ENCODE measurements around the gene SLC35B2.

SLC35B2 gene

GRCh38 chr6:44275271-44275748 lies 18.0 kb upstream of the SLC35B2 start:
- Histone ChIP-seq H3K36me3 (ENCODE audit: control insufficient read depth, insufficient read depth, low read length) (no peaks in the 10 kb centered on the region), H3K79me1 (ENCODE audit: low read length) (no peaks in the 10 kb centered on the region), H4K8ac (ENCODE audit: low read depth, low read length) (no peak overlapping the region), H3K27me3 (ENCODE audit: insufficient read depth, low read length, poor library complexity) (no peaks in the 10 kb centered on the region), H3K23ac (ENCODE audit: low read length) (no peak overlapping the region), H3K9ac (ENCODE audit: low read length) (no peak overlapping the region), H2BK15ac (replicated peaks; ENCODE audit: low read depth) (no peak overlapping the region), H3K4me1 (ENCODE audit: control insufficient read depth, low read depth, low read length) (no peaks in the 10 kb centered on the region), H3K4ac (ENCODE audit: low read depth, low read length) (no peak overlapping the region), H2BK120ac (ENCODE audit: low read depth, low read length) (no peak overlapping the region), H3K4me2 (ENCODE audit: low read length) (no peak overlapping the region), H3K4me3 (ENCODE audit: low read length) (no peak overlapping the region), H2AK5ac (ENCODE audit: low read length) (no peak overlapping the region), H4K5ac (ENCODE audit: low read length) (no peak overlapping the region), H3K79me2 (ENCODE audit: control insufficient read depth, insufficient read depth, low read length) (no peaks in the 10 kb centered on the region), H3K18ac (ENCODE audit: low read length) (no peak overlapping the region), H3K56ac (ENCODE audit: low read length) (no peak overlapping the region), H3K27ac (ENCODE audit: low read depth, low read length) (no peak overlapping the region), H2BK5ac (ENCODE audit: low read length) (no peak overlapping the region)
- DNase-seq = no peak
- no CpG with 5 or more reads among the region's 59 CpGs for WGBS (ENCODE audit: extremely low coverage, insufficient coverage, low lambda C conversion rate)

- Histone ChIP-seq H2BK120ac (ENCODE audit: low read depth, low read length) (no peak overlapping the region), H3K36me3 (ENCODE audit: control insufficient read depth, insufficient read depth, low read length) (no peaks in the 10 kb centered on the region), H3K9ac (ENCODE audit: low read length) (no peak overlapping the region), H3K4me2 (ENCODE audit: low read length) (no peak overlapping the region), H3K18ac (ENCODE audit: low read length) (no peak overlapping the region), H4K8ac (ENCODE audit: low read depth, low read length) (no peak overlapping the region), H2BK5ac (ENCODE audit: low read length) (no peak overlapping the region), H3K4ac (ENCODE audit: low read depth, low read length) (no peak overlapping the region), H3K4me1 (ENCODE audit: control insufficient read depth, low read depth, low read length) (no peaks in the 10 kb centered on the region), H3K27me3 (ENCODE audit: insufficient read depth, low read length, poor library complexity) (no peaks in the 10 kb centered on the region), H3K27ac (ENCODE audit: low read depth, low read length) (no peak overlapping the region), H3K4me3 (ENCODE audit: low read length) (no peak overlapping the region), H2AK5ac (ENCODE audit: low read length) (no peak overlapping the region), H2BK15ac (replicated peaks; ENCODE audit: low read depth) (no peak overlapping the region), H3K79me2 (ENCODE audit: control insufficient read depth, insufficient read depth, low read length) (no peaks in the 10 kb centered on the region), H4K5ac (ENCODE audit: low read length) (no peak overlapping the region), H3K56ac (ENCODE audit: low read length) (no peak overlapping the region), H3K79me1 (ENCODE audit: low read length) (no peaks in the 10 kb centered on the region), H3K23ac (ENCODE audit: low read length) (no peak overlapping the region)
- no peak for DNase-seq
- no CpG with 5 or more reads among the region's 1 CpG for WGBS (ENCODE audit: extremely low coverage, insufficient coverage, low lambda C conversion rate)
These were observed 16.3 kb upstream of the SLC35B2 start for GRCh38 chr6:44273617-44274016.

DNA sequence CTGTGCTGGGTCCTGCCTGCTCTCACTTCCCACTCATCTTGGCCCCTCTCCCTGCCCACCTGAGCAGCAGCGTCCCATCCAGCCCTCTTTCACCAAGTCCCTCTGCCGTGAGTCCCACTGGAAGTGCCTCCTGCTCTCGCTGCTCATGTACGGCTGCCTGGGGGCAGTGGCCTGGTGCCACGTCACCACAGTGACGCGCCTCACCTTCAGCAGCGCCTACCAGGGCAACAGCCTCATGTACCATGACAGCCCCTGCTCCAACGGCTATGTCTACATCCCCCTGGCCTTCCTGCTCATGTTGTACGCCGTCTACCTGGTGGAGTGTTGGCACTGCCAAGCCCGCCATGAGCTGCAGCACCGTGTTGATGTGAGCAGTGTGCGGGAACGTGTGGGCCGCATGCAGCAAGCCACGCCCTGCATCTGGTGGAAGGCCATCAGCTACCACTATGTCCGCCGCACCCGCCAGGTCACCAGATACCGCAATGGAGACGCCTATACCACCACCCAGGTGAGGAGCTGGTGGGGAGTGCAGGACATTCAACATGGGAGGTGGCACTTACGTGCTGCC lies 15.8 kb upstream of the SLC35B2 start:
- Histone ChIP-seq H4K5ac (ENCODE audit: low read length) (no peak overlapping the region), H3K56ac (ENCODE audit: low read length) (no peak overlapping the region), H3K36me3 (ENCODE audit: control insufficient read depth, insufficient read depth, low read length) (no peaks in the 10 kb centered on the region), H2BK120ac (ENCODE audit: low read depth, low read length) (no peak overlapping the region), H3K4me1 (ENCODE audit: control insufficient read depth, low read depth, low read length) (no peaks in the 10 kb centered on the region), H2BK5ac (ENCODE audit: low read length) (no peak overlapping the region), H3K4me3 (ENCODE audit: low read length) (no peak overlapping the region), H3K79me1 (ENCODE audit: low read length) (no peaks in the 10 kb centered on the region), H2AK5ac (ENCODE audit: low read length) (no peak overlapping the region), H3K18ac (ENCODE audit: low read length) (no peak overlapping the region), H2BK15ac (replicated peaks; ENCODE audit: low read depth) (no peak overlapping the region), H3K27ac (ENCODE audit: low read depth, low read length) (no peak overlapping the region), H3K23ac (ENCODE audit: low read length) (no peak overlapping the region), H3K4ac (ENCODE audit: low read depth, low read length) (no peak overlapping the region), H3K4me2 (ENCODE audit: low read length) (no peak overlapping the region), H4K8ac (ENCODE audit: low read depth, low read length) (no peak overlapping the region), H3K27me3 (ENCODE audit: insufficient read depth, low read length, poor library complexity) (no peaks in the 10 kb centered on the region), H3K9ac (ENCODE audit: low read length) (no peak overlapping the region), H3K79me2 (ENCODE audit: control insufficient read depth, insufficient read depth, low read length) (no peaks in the 10 kb centered on the region)
- no CpG with 5 or more reads among the region's 23 CpGs for WGBS (ENCODE audit: extremely low coverage, insufficient coverage, low lambda C conversion rate)
- no peak for DNase-seq

DNA sequence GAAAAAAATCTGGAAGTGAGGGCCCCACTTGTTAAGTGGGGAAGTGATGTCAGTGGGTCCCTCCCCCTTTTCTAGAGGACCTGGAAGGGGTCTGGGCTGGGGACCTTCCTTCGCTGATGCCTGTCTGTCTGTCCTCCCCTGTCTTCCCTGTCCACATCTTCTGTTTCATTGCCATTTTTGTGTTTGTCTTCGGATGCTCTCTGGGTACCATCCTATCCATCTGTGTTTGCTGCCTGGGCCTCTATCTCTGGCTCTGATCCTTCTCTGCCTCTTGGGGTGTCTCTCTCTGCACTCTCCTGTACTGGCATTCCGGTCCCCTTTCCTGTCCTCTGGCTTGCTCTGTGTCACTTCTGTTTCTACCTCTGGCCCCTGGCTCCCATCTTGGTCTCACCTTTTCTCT lies 15.2 kb upstream of the SLC35B2 start:
- Histone ChIP-seq H3K9ac (ENCODE audit: low read length) (no peak overlapping the region), H3K27ac (ENCODE audit: low read depth, low read length) (no peak overlapping the region), H3K79me2 (ENCODE audit: control insufficient read depth, insufficient read depth, low read length) (no peaks in the 10 kb centered on the region), H3K56ac (ENCODE audit: low read length) (no peak overlapping the region), H4K5ac (ENCODE audit: low read length) (no peak overlapping the region), H3K4me3 (ENCODE audit: low read length) (no peak overlapping the region), H2BK5ac (ENCODE audit: low read length) (no peak overlapping the region), H3K79me1 (ENCODE audit: low read length) (no peaks in the 10 kb centered on the region), H2AK5ac (ENCODE audit: low read length) (no peak overlapping the region), H3K4me2 (ENCODE audit: low read length) (no peak overlapping the region), H3K36me3 (ENCODE audit: control insufficient read depth, insufficient read depth, low read length) (no peaks in the 10 kb centered on the region), H2BK120ac (ENCODE audit: low read depth, low read length) (no peak overlapping the region), H3K4me1 (ENCODE audit: control insufficient read depth, low read depth, low read length) (no peaks in the 10 kb centered on the region), H3K27me3 (ENCODE audit: insufficient read depth, low read length, poor library complexity) (no peaks in the 10 kb centered on the region), H4K8ac (ENCODE audit: low read depth, low read length) (no peak overlapping the region), H3K4ac (ENCODE audit: low read depth, low read length) (no peak overlapping the region), H2BK15ac (replicated peaks; ENCODE audit: low read depth) (no peak overlapping the region), H3K18ac (ENCODE audit: low read length) (no peak overlapping the region), H3K23ac (ENCODE audit: low read length) (no peak overlapping the region)
- WGBS (ENCODE audit: extremely low coverage, insufficient coverage, low lambda C conversion rate) = no CpG with 5 or more reads among the region's 3 CpGs
- DNase-seq = no peak

DNA sequence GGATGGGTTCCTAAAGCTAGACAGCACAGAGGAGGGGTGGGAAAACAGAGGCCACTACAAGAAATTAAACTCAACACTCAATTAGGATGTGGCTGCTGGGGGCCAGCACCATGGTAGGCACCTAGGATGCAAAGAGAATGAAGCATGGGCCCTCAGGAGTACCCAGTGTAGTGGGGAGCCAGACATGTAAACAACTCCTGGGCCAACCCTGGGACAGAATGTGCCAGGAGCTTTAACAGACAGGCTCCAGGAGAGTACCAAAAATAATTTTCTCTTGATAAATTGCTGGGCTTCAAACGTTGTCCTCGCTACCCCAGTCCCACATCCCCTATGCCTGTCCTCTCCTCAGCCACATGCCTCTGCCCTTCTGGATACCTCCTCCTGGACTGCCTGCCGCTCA lies 14.6 kb upstream of the SLC35B2 start:
- Histone ChIP-seq H2BK5ac (ENCODE audit: low read length) (no peak overlapping the region), H4K5ac (ENCODE audit: low read length) (no peak overlapping the region), H3K27ac (ENCODE audit: low read depth, low read length) (no peak overlapping the region), H3K79me1 (ENCODE audit: low read length) (no peaks in the 10 kb centered on the region), H3K18ac (ENCODE audit: low read length) (no peak overlapping the region), H3K4ac (ENCODE audit: low read depth, low read length) (no peak overlapping the region), H2AK5ac (ENCODE audit: low read length) (no peak overlapping the region), H3K79me2 (ENCODE audit: control insufficient read depth, insufficient read depth, low read length) (no peaks in the 10 kb centered on the region), H3K56ac (ENCODE audit: low read length) (no peak overlapping the region), H3K9ac (ENCODE audit: low read length) (no peak overlapping the region), H3K4me2 (ENCODE audit: low read length) (no peak overlapping the region), H3K27me3 (ENCODE audit: insufficient read depth, low read length, poor library complexity) (no peaks in the 10 kb centered on the region), H3K36me3 (ENCODE audit: control insufficient read depth, insufficient read depth, low read length) (no peaks in the 10 kb centered on the region), H3K23ac (ENCODE audit: low read length) (no peak overlapping the region), H2BK15ac (replicated peaks; ENCODE audit: low read depth) (no peak overlapping the region), H3K4me1 (ENCODE audit: control insufficient read depth, low read depth, low read length) (no peaks in the 10 kb centered on the region), H3K4me3 (ENCODE audit: low read length) (no peak overlapping the region), H4K8ac (ENCODE audit: low read depth, low read length) (no peak overlapping the region), H2BK120ac (ENCODE audit: low read depth, low read length) (no peak overlapping the region)
- WGBS (ENCODE audit: extremely low coverage, insufficient coverage, low lambda C conversion rate) = no CpG with 5 or more reads among the region's 3 CpGs
- no peak for DNase-seq

DNA sequence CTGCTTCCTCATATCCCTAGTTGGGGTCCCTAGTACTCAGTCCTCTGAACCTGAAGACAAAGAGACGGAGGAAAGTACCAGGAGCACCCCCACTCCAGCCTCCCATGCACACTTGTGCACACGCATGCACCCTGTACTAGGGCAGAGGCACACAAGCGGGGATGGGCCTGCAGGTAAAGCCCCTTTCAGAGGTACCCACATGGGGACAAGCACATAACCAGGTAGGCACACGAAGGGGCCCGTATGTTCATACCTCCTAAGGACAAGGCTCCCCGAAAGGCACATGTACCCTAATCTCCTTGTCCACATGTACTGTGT lies 14.0 kb upstream of the SLC35B2 start:
- H3K4ac ChIP-seq (ENCODE audit: low read depth, low read length) = no peak overlapping the region
- no peak overlapping the region for H2BK15ac ChIP-seq (replicated peaks; ENCODE audit: low read depth)
- H3K4me1 ChIP-seq (ENCODE audit: control insufficient read depth, low read depth, low read length) = no peaks in the 10 kb centered on the region
- H4K8ac ChIP-seq (ENCODE audit: low read depth, low read length) = no peak overlapping the region
- DNase-seq = no peak
- WGBS (ENCODE audit: extremely low coverage, insufficient coverage, low lambda C conversion rate) = no CpG with 5 or more reads among the region's 6 CpGs
- no peak overlapping the region for H2AK5ac ChIP-seq (ENCODE audit: low read length)
- no peak overlapping the region for H2BK120ac ChIP-seq (ENCODE audit: low read depth, low read length)
- H3K18ac ChIP-seq (ENCODE audit: low read length) = no peak overlapping the region
- H3K23ac ChIP-seq (ENCODE audit: low read length) = no peak overlapping the region
- H4K5ac ChIP-seq (ENCODE audit: low read length) = no peak overlapping the region
- H3K36me3 ChIP-seq (ENCODE audit: control insufficient read depth, insufficient read depth, low read length) = no peaks in the 10 kb centered on the region
- no peaks in the 10 kb centered on the region for H3K79me2 ChIP-seq (ENCODE audit: control insufficient read depth, insufficient read depth, low read length)
- H3K27ac ChIP-seq (ENCODE audit: low read depth, low read length) = no peak overlapping the region
- no peak overlapping the region for H3K56ac ChIP-seq (ENCODE audit: low read length)
- H3K4me3 ChIP-seq (ENCODE audit: low read length) = no peak overlapping the region
- no peaks in the 10 kb centered on the region for H3K79me1 ChIP-seq (ENCODE audit: low read length)
- no peak overlapping the region for H3K4me2 ChIP-seq (ENCODE audit: low read length)
- H3K9ac ChIP-seq (ENCODE audit: low read length) = no peak overlapping the region
- H3K27me3 ChIP-seq (ENCODE audit: insufficient read depth, low read length, poor library complexity) = no peaks in the 10 kb centered on the region
- H2BK5ac ChIP-seq (ENCODE audit: low read length) = no peak overlapping the region

All from mesendoderm (in vitro differentiated cells).